Adrenal gland (tissue), 12 donors: ENCODE measurements around the gene CASP10. TPM values are rescaled to one million over a fixed set of nuclear protein-coding genes. Genes with fewer than 3 reads are reported as not detected.

Experiments
- DNase-seq, 7 donors: peaks; one replicate each; pipeline ENCODE4 v3.0.0-alpha.2; 2019 to 2020
- H3K27ac ChIP-seq, 5 donors: fragments of 200-600 bp; sonication (generic) in 4 of 5; 1 replicate in 3 of 5; 2 replicates in 2 of 5; pipeline versions ENCODE4 v1.5.1 to v1.8.0; 2016 to 2020; ENCODE audit warnings: mild to moderate bottlenecking in 1 of 5
- H3K27me3 ChIP-seq: fragments of 200-600 bp; 2 replicates; pipeline ENCODE4 v1.8.0; 2021
- H3K36me3 ChIP-seq, 2 donors: fragments of 200-600 bp; replicated peaks in 1 of 2; 1 replicate in 1 of 2; 2 replicates in 1 of 2; pipeline versions ENCODE4 v1.5.1 to v1.8.0; 2018 to 2022
- H3K4me1 ChIP-seq, 2 donors: fragments of 200-600 bp; replicated peaks in 1 of 2; 1 replicate in 1 of 2; 2 replicates in 1 of 2; pipeline versions ENCODE4 v1.5.1 to v1.8.0; 2018 to 2021
- H3K4me3 ChIP-seq, 4 donors: fragments of 200-600 bp; sonication (generic) in 3 of 4; one replicate each; pipeline ENCODE4 v1.5.1; 2016 to 2018
- H3K9me3 ChIP-seq, 3 donors: fragments of 200-600 bp; sonication (generic) in 1 of 3; replicated peaks in 1 of 3; 1 replicate in 2 of 3; 2 replicates in 1 of 3; pipeline versions ENCODE4 v1.5.1 to v1.8.0; 2016 to 2021
- POLR2A ChIP-seq, 2 donors: fragments of 450-650 bp; IDR thresholded peaks; one replicate each; pipeline ENCODE4 v1.6.1; 2017; ENCODE audit warnings: antibody characterized with exemption in 2 of 2, mild to moderate bottlenecking in 2 of 2, moderate library complexity in 1 of 2
- WGBS, 4 donors: extraction: QIAGEN DNeasy Blood & Tissue Kit in 2 of 4; methylation state at CpG; one replicate each; pipeline versions ENCODE4 v1.1.5 to v1.1.7; 2013 to 2017; 5-methylcytosine and 5-hydroxymethylcytosine counted together
- intact Hi-C, 2 donors: fragments of 100-400 bp; cut with DNase I; formaldehyde crosslinking; loops; one replicate each; pipeline versions ENCODE4 v1.14.1 to v1.15.0; 2022 to 2023
- polyA plus RNA-seq, 3 donors: library from polyadenylated mRNA; stranded (reverse); fragments of 200-250 nt in 2 of 3; fragments of 350-450 nt in 1 of 3; fragmentation: Illumina TruSeq in 1 of 3; extraction: RNeasy Lipid Tissue Mini Kit (QIAGEN cat#74804) in 1 of 3; gene quantifications; one replicate each; pipeline ENCODE4 v1.2.3, GENCODE V29; 2013 to 2014
- total RNA-seq, 9 donors: library from RNA; depleted of rRNA in 4 of 9; stranded (reverse); fragments of >200 nt in 4 of 9; fragments of 120-200 nt in 1 of 9; fragmentation: NEBNext Ultra II Directional in 1 of 9; extraction: Animal tissue kit (Norgen Biotek cat#: 25700) in 1 of 9; gene quantifications; one replicate each; pipeline versions ENCODE4 v1.1.0 to v1.2.4, GENCODE V29; 2013 to 2023
- TF ChIP-seq, protein P1 (sequence below), 6 experiments: fragments of 450-650 bp in 4 of 6; fragments of 200-600 bp in 2 of 6; sonication (generic) in 1 of 6; IDR thresholded peaks; 1 replicate in 5 of 6; 2 replicates in 1 of 6; pipeline versions ENCODE4 v1.5.1 to v1.8.0; 2016 to 2021; ENCODE audit warnings: antibody characterized with exemption in 6 of 6, mild to moderate bottlenecking in 2 of 6, moderate library complexity in 1 of 6
- donor health status: healthy with polysubstance abuse.
- donor health status: Bipolar disorder and iron deficiency.
- donor health status: DM: yes; HTN: yes; CAD: no.
- donor health status: DM: no; HTN: no; CAD: no.
- donor health status: DM: no; HTN: no; CAD: no.
- donor health status: DM: yes; HTN: yes; CAD: no.

Gene CASP10
- total and polyA plus RNA-seq, 12 donors, result 2.5 to 12.8 (median 5.2) TPM

DNA sequence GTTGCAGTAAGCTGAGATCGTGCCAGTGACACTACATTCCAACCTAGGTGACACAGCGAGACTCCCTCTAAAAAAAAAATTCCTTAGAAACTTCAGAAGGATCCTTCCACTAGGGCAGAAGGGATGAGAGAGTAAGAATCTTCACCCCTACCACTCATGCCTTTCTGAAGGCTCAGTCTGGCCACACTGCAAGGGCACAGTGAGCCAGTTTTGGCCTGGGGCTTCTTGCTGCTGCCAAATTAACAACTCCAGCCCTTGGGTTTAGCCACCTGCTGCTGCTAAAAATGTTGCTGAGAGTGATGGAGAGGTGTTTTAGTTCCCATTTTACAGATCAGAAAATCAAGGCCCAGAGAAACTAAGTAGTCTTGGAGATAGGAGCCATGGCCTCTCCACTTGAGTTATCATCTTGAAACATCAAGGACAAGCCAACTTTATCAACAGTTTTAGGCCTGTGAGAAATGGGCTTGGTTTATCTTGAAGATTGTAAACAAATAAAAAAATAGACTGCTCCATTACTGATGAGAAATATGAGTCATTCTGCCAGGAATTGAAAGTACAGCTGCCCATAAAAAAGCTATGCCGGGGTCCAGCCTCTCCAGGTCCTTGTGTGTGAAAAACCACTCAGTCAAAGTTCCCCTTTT lies 45.5 kb downstream of the CASP10 start:
- 77 to 81% (median 80%) methylated on average over 3 of the region's 3 CpGs for WGBS, 4 donors
- intact Hi-C loops, result no loop called here
- peak in 1 of 7 donors; percentile 11 for DNase-seq
- H3K27me3 ChIP-seq, result no peaks in the 10 kb centered on the region
- no peak overlapping the region for H3K27ac ChIP-seq
- H3K9me3 ChIP-seq, result no peaks in the 10 kb centered on the region
- no peak overlapping the region for H3K4me3 ChIP-seq
- H3K36me3 ChIP-seq, result no peaks in the 10 kb centered on the region
- peaks cover 8 to 17% of the 10 kb centered on the region in 2 donors for H3K4me1 ChIP-seq
- no peak for TF ChIP-seq POLR2A (IDR thresholded peaks at IDR 0.05)
- TF ChIP-seq, protein P1, sequence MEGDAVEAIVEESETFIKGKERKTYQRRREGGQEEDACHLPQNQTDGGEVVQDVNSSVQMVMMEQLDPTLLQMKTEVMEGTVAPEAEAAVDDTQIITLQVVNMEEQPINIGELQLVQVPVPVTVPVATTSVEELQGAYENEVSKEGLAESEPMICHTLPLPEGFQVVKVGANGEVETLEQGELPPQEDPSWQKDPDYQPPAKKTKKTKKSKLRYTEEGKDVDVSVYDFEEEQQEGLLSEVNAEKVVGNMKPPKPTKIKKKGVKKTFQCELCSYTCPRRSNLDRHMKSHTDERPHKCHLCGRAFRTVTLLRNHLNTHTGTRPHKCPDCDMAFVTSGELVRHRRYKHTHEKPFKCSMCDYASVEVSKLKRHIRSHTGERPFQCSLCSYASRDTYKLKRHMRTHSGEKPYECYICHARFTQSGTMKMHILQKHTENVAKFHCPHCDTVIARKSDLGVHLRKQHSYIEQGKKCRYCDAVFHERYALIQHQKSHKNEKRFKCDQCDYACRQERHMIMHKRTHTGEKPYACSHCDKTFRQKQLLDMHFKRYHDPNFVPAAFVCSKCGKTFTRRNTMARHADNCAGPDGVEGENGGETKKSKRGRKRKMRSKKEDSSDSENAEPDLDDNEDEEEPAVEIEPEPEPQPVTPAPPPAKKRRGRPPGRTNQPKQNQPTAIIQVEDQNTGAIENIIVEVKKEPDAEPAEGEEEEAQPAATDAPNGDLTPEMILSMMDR (IDR thresholded peaks at IDR 0.05), result no peak

DNA sequence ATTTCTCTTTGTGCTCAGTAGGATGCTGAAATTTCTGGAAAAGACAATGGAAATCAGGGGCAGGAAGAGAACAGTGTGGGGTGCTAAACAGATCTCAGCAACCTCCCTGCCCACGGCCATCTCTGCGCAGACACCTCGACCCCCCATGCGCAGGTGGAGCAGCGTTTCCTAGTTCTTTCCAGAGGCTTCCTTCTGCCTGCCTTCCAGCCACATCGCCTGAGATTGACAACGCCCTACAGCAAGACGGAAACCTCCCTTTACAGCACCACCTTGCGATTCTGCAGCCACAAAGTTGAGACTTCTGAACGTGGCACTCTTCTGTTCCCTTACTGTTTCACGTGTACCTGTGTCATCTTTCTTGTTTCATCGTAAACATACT lies 46.0 kb downstream of the CASP10 start:
- Histone ChIP-seq H3K9me3 (no peaks in the 10 kb centered on the region), H3K27ac (no peak overlapping the region), H3K27me3 (no peaks in the 10 kb centered on the region), H3K36me3 (no peaks in the 10 kb centered on the region), H3K4me1 (peaks cover 8 to 17% of the 10 kb centered on the region in 2 donors), H3K4me3 (no peak overlapping the region)
- intact Hi-C loops, result no loop called here
- no peak for DNase-seq
- 70 to 80% (median 73%) methylated on average over 12 of the region's 12 CpGs for WGBS, 4 donors
- no peak for TF ChIP-seq POLR2A (IDR thresholded peaks at IDR 0.05)
- TF ChIP-seq, protein P1 (IDR thresholded peaks at IDR 0.05), result no peak

DNA sequence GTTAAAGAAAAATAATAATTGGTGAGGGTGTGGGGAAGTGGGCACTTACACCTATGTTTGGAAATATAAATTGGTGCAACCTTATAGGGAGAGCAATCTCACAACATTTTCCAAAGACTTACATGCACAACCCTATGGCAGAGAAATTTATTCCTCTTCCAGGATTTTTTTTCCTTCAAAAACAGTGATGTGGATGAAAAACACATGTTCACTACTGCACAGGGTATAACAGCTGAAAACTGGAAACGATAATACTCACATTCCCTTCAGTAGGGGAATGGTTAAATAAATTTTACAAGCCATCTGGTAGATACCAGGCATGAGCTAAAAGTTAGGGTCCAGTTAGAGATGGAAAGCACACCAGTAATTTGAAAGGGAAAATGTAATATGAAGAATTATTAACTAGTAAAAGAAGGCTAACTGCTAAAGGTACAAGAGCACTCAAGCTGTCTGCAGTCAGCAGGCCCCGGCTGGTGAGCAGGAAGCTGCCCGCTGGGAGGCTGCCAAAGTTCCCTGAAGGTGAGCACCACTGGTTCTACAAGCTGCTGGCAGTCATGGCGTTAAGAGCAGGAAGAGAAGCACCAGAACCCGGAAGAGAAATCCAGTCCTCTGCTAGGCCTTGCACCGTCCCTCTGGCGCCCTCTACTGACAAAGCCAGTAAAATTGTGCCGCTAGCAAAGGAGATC lies 49.0 kb downstream of the CASP10 start:
- Histone ChIP-seq H3K36me3 (no peaks in the 10 kb centered on the region), H3K27me3 (no peaks in the 10 kb centered on the region), H3K4me1 (peaks cover 8 to 37% of the 10 kb centered on the region in 2 donors), H3K9me3 (no peaks in the 10 kb centered on the region), H3K27ac (peak overlapping the region in 2 of 5 donors; percentile 11 to 59), H3K4me3 (peak overlapping the region in 1 of 4 donors; percentile 27)
- TF ChIP-seq POLR2A (IDR thresholded peaks at IDR 0.05), result no peak
- TF ChIP-seq, protein P1 (IDR thresholded peaks at IDR 0.05), result peak; percentile 84 to 92 (median 88)
- peak; percentile 86 to 96 (median 93) for DNase-seq
- WGBS, 4 donors, result 19 to 20% (median 20%) methylated on average over 8 of the region's 8 CpGs
- intact Hi-C loops, result loop anchor here in 1 of 2 donors (5.0 kb wide), 1 partner anchor 50 kb away; the partner anchor contains the start of gene CASP10

DNA sequence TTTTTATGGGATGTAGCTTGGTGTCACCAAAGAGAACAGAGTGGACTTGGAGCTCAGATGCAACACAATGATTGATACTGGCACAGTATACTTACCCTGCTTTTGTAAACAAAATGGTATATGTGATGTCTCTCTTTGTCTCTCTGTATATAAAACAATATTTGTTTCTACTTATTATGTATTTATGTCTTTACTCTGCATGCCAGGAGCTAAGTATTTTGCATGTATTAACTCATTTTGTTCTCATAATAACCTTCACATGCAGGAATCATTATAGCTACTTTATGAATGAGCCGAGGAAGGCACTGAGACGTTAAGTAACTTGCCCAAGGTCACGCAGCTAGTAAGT lies 49.5 kb downstream of the CASP10 start:
- Histone ChIP-seq H3K9me3 (no peaks in the 10 kb centered on the region), H3K36me3 (no peaks in the 10 kb centered on the region), H3K4me3 (peak overlapping the region in 1 of 4 donors; percentile 27), H3K27me3 (no peaks in the 10 kb centered on the region), H3K4me1 (peaks cover 8 to 37% of the 10 kb centered on the region in 2 donors), H3K27ac (peak overlapping the region in 2 of 5 donors; percentile 11 to 59)
- DNase-seq, result no peak
- TF ChIP-seq, protein P1 (IDR thresholded peaks at IDR 0.05), result no peak
- WGBS, 4 donors, result 20 to 37% (median 26%) methylated on average over 3 of the region's 3 CpGs
- intact Hi-C loops, result loop anchor here in 1 of 2 donors (5.0 kb wide), 1 partner anchor 50 kb away; the partner anchor contains the start of gene CASP10
